Naive thymus-derived CD4-positive, alpha-beta T cell (primary cell): ENCODE measurements around the gene G6PC2. TPM values are rescaled to one million over a fixed set of nuclear protein-coding genes. Genes with fewer than 3 reads are reported as not detected.

Experiments
- ATAC-seq: fragments of 150-1000 bp; cut with Tn5 transposase; 2 replicates; pipeline ENCODE4 v1.10.0; 2021; ENCODE audit warnings: mild to moderate bottlenecking, moderate library complexity
- CTCF ChIA-PET: fragments of 350-600 bp; sonication (Branson Sonifier 250); formaldehyde crosslinking; loops from one replicate; lab custom pipeline; 2021; ENCODE audit warnings: antibody characterized with exemption; lab: Charles Lee
- POLR2A ChIA-PET: fragments of 350-600 bp; sonication (Branson Sonifier 250); formaldehyde crosslinking; loops from one replicate; lab custom pipeline; 2021; ENCODE audit warnings: antibody characterized with exemption, inconsistent platforms; lab: Charles Lee
- DNase-seq, 9 donors: peaks; one replicate each; pipeline versions ENCODE4 v3.0.0 to v3.0.0-alpha.2; 2020 to 2022; ENCODE audit warnings: mixed read lengths in 1 of 9
- H3K27ac ChIP-seq: one replicate; pipeline ENCODE4 v1.7.0; 2013; ENCODE audit warnings: mild to moderate bottlenecking, low read depth, low read length, moderate library complexity
- H3K27me3 ChIP-seq, 2 donors: one replicate each; pipeline ENCODE4 v1.7.0; 2013; ENCODE audit warnings: low read length in 2 of 2, mild to moderate bottlenecking in 2 of 2, moderate library complexity in 2 of 2; ENCODE audit not compliant: control insufficient read depth in 2 of 2, insufficient read depth in 2 of 2
- H3K36me3 ChIP-seq, 3 experiments: 1 replicate in 2 of 3; 2 replicates in 1 of 3; pipeline ENCODE4 v1.7.0; 2013; ENCODE audit warnings: low read length in 3 of 3, mild to moderate bottlenecking in 3 of 3, moderate library complexity in 1 of 3; ENCODE audit not compliant: insufficient read depth in 3 of 3, control insufficient read depth in 2 of 3
- H3K4me1 ChIP-seq, 2 donors: one replicate each; pipeline ENCODE4 v1.7.0; 2013; ENCODE audit warnings: low read length in 2 of 2, mild to moderate bottlenecking in 2 of 2, moderate library complexity in 1 of 2; ENCODE audit not compliant: control insufficient read depth in 2 of 2, insufficient read depth in 2 of 2
- H3K4me3 ChIP-seq: 2 replicates; pipeline ENCODE4 v1.7.0; 2013; ENCODE audit warnings: mild to moderate bottlenecking, low read length
- H3K9me3 ChIP-seq, 3 experiments: 1 replicate in 2 of 3; 2 replicates in 1 of 3; pipeline ENCODE4 v1.7.0; 2013; ENCODE audit warnings: low read length in 3 of 3; ENCODE audit not compliant: control insufficient read depth in 2 of 3
- H3K27ac Mint-ChIP-seq, 9 donors: one replicate each; pipeline ENCODE4 v1.8.0; 2020 to 2022; ENCODE audit warnings: mixed read lengths in 9 of 9, mild to moderate bottlenecking in 8 of 9, moderate library complexity in 5 of 9, inconsistent platforms in 2 of 9
- H3K27me3 Mint-ChIP-seq, 5 donors: one replicate each; pipeline ENCODE4 v1.8.0; 2021 to 2022; ENCODE audit warnings: mixed read lengths in 5 of 5, mild to moderate bottlenecking in 1 of 5
- H3K36me3 Mint-ChIP-seq, 5 donors: one replicate each; pipeline ENCODE4 v1.8.0; 2020 to 2022; ENCODE audit warnings: mixed read lengths in 5 of 5, mild to moderate bottlenecking in 3 of 5, inconsistent platforms in 1 of 5
- H3K4me1 Mint-ChIP-seq, 7 donors: one replicate each; pipeline ENCODE4 v1.8.0; 2020 to 2022; ENCODE audit warnings: mixed read lengths in 7 of 7, mild to moderate bottlenecking in 3 of 7, inconsistent platforms in 1 of 7
- H3K4me3 Mint-ChIP-seq, 10 donors: one replicate each; pipeline ENCODE4 v1.8.0; 2020 to 2022; ENCODE audit warnings: mild to moderate bottlenecking in 10 of 10, mixed read lengths in 10 of 10, moderate library complexity in 6 of 10, inconsistent platforms in 2 of 10
- H3K9me3 Mint-ChIP-seq, 11 donors: one replicate each; pipeline ENCODE4 v1.8.0; 2020 to 2022; ENCODE audit warnings: mixed read lengths in 11 of 11, mild to moderate bottlenecking in 4 of 11, inconsistent platforms in 1 of 11, moderate library complexity in 1 of 11
- intact Hi-C, 2 donors: fragments of 100-400 bp; cut with micrococcal nuclease; formaldehyde crosslinking; loops; one replicate each; pipeline ENCODE4 v1.15.1; 2023
- polyA plus RNA-seq, 2 donors: library from polyadenylated mRNA; unstranded; fragments of 300-500 nt; fragmentation: Illumina TruSeq; gene quantifications; one replicate each; pipeline ENCODE4 v1.2.3, GENCODE V29; 2021
- total RNA-seq, 6 experiments: library from RNA in 5 of 6; stranded (reverse) in 5 of 6; gene quantifications; 1 replicate in 5 of 6; 2 replicates in 1 of 6; pipeline ENCODE4 v1.2.3 and lab custom pipeline; 2021 to 2026

The G6PC2 gene
- total and polyA plus RNA-seq, 7 experiments from 2014 or later = not detected

DNA sequence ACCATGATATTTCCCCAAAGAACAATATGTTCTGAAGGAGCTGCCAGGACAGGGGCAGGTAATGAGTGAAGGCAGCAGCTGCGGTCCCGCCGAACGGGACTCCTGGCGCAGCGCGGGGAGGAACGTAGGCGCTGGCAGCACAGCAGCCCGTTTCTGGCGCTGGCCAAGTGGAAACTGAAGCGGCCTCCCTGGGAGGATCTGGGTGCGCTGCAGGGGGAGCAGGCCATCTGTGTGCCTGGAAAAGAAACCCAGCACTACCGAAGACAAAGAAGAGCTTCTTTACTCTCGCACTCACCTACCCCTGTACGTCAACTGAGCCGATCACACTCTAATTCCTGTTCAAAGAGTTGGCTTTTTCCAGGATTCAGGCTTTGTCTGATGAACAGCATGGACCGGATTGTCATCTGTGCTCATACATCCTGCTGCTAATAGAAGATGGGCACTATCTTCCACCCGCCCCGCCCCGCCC is 11.8 kb downstream of the G6PC2 start:
- Histone ChIP-seq H3K9me3 (peaks cover 0 to 4% (median 0%) of the 10 kb centered on the region in 3 experiments), H3K27ac (no peak overlapping the region), H3K4me3 (no peak overlapping the region), H3K4me1 (no peaks in the 10 kb centered on the region), H3K27me3 (peaks cover 0 to 4% of the 10 kb centered on the region in 2 donors), H3K36me3 (no peaks in the 10 kb centered on the region)
- peaks cover 0 to 11% (median 0%) of the 10 kb centered on the region in 5 donors for H3K36me3 Mint-ChIP-seq
- peak overlapping the region in 9 of 10 donors; percentile 18 to 73 (median 32) for H3K4me3 Mint-ChIP-seq
- peaks cover 29 to 46% (median 32%) of the 10 kb centered on the region in 5 donors for H3K27me3 Mint-ChIP-seq
- H3K9me3 Mint-ChIP-seq = peaks cover 0 to 15% (median 0%) of the 10 kb centered on the region in 11 donors
- ChIA-PET CTCF (interaction anchor here (0.6 kb wide), 1 partner anchor 578 kb away, joined by 3 read pairs; no protein-coding TSS in a partner anchor), POLR2A (no interaction called here)
- ATAC-seq (peak; percentile 47), DNase-seq (no peak)
- peaks cover 0 to 15% (median 7%) of the 10 kb centered on the region in 7 donors for H3K4me1 Mint-ChIP-seq
- no peak overlapping the region for H3K27ac Mint-ChIP-seq
- intact Hi-C loops = loop anchor here in 1 of 2 donors (10.0 kb wide), 1 partner anchor 208 kb away; no protein-coding TSS in a partner anchor

DNA sequence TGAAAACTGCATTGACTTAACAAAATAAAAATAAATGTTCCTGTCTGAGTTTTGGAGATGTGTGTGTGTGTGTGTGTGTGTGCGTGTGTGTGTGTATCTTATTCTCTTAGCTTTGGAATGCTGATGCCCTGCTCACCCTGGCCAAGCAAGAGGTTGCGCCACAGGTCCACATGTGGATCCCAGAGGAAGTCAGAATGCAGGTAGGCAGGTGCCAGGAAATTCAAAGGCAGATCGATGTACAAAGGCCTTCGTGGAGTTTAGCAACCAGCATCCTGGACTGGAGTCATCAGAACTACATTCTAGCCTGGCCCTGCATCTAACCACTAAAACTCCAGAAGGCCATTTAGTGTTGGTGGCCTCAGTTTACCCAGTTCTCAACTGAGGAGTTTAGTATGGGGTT is 12.4 kb downstream of the G6PC2 start:
- Mint-ChIP-seq H3K27me3 (peaks cover 27 to 50% (median 30%) of the 10 kb centered on the region in 5 donors), H3K9me3 (peaks cover 0 to 15% (median 0%) of the 10 kb centered on the region in 11 donors), H3K4me1 (peaks cover 0 to 15% (median 7%) of the 10 kb centered on the region in 7 donors), H3K27ac (no peak overlapping the region), H3K4me3 (peak overlapping the region in 3 of 10 donors; percentile 2 to 36 (median 23)), H3K36me3 (peaks cover 0 to 11% (median 0%) of the 10 kb centered on the region in 5 donors)
- CTCF ChIA-PET = interaction anchor here (0.6 kb wide), 1 partner anchor 578 kb away, joined by 3 read pairs; no protein-coding TSS in a partner anchor
- Histone ChIP-seq H3K4me1 (no peaks in the 10 kb centered on the region), H3K27ac (no peak overlapping the region), H3K9me3 (peaks cover 0 to 4% (median 0%) of the 10 kb centered on the region in 3 experiments), H3K27me3 (peaks cover 0 to 4% of the 10 kb centered on the region in 2 donors), H3K36me3 (no peaks in the 10 kb centered on the region), H3K4me3 (no peak overlapping the region)
- no peak for DNase-seq
- intact Hi-C loops = loop anchor here in 1 of 2 donors (10.0 kb wide), 1 partner anchor 209 kb away; no protein-coding TSS in a partner anchor
- no peak for ATAC-seq
- POLR2A ChIA-PET = no interaction called here

DNA sequence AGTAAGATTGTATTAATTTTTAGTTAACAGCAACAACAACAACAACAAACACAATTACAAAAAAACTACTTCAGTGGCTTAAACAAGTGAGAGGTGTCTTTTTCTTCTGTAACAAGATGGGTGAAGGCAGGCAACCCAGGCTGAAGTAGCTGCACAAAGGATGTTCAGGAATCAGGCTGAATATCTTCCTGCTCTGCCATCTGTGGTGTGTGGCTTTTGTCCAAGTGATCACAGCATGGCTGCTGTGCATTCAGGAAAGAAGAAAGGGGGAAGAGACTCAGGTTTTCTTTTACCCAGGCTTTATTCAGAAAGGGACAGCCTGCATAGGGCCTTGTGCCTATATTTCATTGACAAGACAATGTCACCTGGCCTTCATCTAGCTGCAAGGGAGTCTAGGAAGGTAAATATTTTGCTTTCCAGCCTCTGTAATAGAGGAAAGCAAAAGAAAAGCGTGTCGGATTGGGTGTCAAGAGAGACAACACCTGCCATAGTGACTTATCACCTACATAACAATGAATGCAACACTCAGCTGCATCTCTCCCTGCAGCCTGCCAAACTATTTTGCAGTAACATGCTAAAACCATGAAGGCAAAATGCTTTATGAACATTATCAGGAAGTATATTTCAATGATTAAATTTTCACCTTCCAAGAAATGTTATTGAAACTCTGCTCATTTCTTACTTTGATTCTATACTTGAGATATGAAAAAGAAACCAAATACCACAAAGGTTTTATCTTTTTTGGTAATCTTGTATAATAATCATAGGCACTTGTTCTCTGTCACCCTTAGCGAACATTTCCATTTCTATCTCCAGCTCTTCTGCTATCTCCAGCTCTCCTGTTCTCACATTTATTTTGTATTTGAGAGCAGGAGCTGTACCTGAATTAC is 14.6 kb downstream of the G6PC2 start:
- no peaks in the 10 kb centered on the region for H3K4me1 ChIP-seq
- no peak for DNase-seq
- peaks cover 0 to 15% (median 0%) of the 10 kb centered on the region in 11 donors for H3K9me3 Mint-ChIP-seq
- H3K27ac Mint-ChIP-seq = no peak overlapping the region
- peaks cover 0 to 8% (median 0%) of the 10 kb centered on the region in 5 donors for H3K36me3 Mint-ChIP-seq
- H3K4me3 Mint-ChIP-seq = no peak overlapping the region
- H3K4me3 ChIP-seq = no peak overlapping the region
- peaks cover 0 to 4% (median 0%) of the 10 kb centered on the region in 3 experiments for H3K9me3 ChIP-seq
- H3K27me3 Mint-ChIP-seq = peaks cover 18 to 54% (median 33%) of the 10 kb centered on the region in 5 donors
- CTCF ChIA-PET = no interaction called here
- no peak overlapping the region for H3K27ac ChIP-seq
- no peak for ATAC-seq
- H3K36me3 ChIP-seq = no peaks in the 10 kb centered on the region
- peaks cover 0 to 4% of the 10 kb centered on the region in 2 donors for H3K27me3 ChIP-seq
- peaks cover 0 to 15% (median 7%) of the 10 kb centered on the region in 7 donors for H3K4me1 Mint-ChIP-seq
- intact Hi-C loops = loop anchor here in 1 of 2 donors (10.0 kb wide), 1 partner anchor 211 kb away; no protein-coding TSS in a partner anchor
- POLR2A ChIA-PET = interaction anchor here (0.6 kb wide), 1 partner anchor 454 kb away, joined by 5 read pairs; no protein-coding TSS in a partner anchor

DNA sequence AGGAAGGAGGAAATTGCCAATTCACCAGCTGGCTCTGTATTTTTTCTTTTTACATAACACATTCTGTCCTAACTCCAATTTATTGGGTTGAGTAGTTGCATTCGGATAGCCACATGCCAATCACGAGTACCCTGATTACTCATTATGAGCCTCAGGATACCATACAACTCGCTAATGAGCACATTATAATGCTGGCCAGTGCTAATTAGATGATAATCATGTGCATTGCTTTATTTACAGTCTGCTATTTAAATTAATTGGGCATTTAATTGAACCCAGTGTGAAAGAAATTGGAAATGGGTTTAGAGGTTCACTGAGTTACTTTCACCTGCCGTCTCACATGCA is 15.2 kb downstream of the G6PC2 start:
- no peak overlapping the region for H3K4me3 Mint-ChIP-seq
- no peak overlapping the region for H3K27ac Mint-ChIP-seq
- peaks cover 0 to 4% (median 0%) of the 10 kb centered on the region in 3 experiments for H3K9me3 ChIP-seq
- peaks cover 0 to 15% (median 7%) of the 10 kb centered on the region in 7 donors for H3K4me1 Mint-ChIP-seq
- intact Hi-C loops = loop anchor here in 1 of 2 donors (10.0 kb wide), 1 partner anchor 212 kb away; no protein-coding TSS in a partner anchor
- peaks cover 18 to 54% (median 37%) of the 10 kb centered on the region in 5 donors for H3K27me3 Mint-ChIP-seq
- no peaks in the 10 kb centered on the region for H3K36me3 ChIP-seq
- H3K9me3 Mint-ChIP-seq = peaks cover 0 to 15% (median 0%) of the 10 kb centered on the region in 11 donors
- H3K4me1 ChIP-seq = no peaks in the 10 kb centered on the region
- ChIA-PET POLR2A (interaction anchor here (0.6 kb wide), 1 partner anchor 455 kb away, joined by 5 read pairs; no protein-coding TSS in a partner anchor), CTCF (no interaction called here)
- peaks cover 0 to 4% of the 10 kb centered on the region in 2 donors for H3K27me3 ChIP-seq
- H3K36me3 Mint-ChIP-seq = peaks cover 0 to 8% (median 0%) of the 10 kb centered on the region in 5 donors
- H3K4me3 ChIP-seq = no peak overlapping the region
- DNase-seq (no peak), ATAC-seq (no peak)
- no peak overlapping the region for H3K27ac ChIP-seq

DNA sequence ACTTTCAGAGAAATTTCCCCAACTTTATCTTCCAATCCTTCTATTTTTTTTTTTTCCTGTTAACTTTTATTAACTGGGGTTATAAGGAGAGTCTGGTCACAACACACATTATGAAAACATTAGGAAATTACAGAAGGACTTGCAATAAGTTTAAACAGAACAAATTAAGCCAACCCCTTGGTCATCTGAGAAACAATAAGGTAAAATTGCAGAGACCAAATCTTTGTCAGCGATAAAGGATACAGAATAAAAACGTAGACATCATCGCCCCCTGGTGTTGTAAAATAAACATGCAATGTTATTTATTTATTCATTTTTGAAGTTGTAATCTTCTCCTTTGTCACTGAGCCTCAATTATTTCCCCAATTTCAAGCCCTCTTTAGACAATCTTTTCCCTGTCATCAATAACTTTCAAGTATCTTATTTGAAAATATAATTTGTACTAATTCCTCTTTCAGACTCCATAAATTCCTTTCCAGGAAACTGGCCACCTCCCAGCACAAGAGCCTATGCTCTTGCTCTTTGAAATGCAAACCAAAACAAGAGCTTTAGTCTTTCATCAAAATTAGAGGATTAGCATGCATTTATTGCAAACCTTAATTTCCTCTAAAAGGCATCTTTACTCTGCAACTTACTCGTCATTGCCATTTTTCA is 19.5 kb downstream of the G6PC2 start:
- intact Hi-C loops = loop anchor here (1.0 to 5.0 kb wide), 7 partner anchors 143 to 784 kb away; no protein-coding TSS in a partner anchor
- H3K4me1 Mint-ChIP-seq = peaks cover 0 to 8% (median 0%) of the 10 kb centered on the region in 7 donors
- POLR2A ChIA-PET = interaction anchor here (0.7 kb wide), 1 partner anchor 465 kb away, joined by 3 read pairs; no protein-coding TSS in a partner anchor
- H3K27ac Mint-ChIP-seq = peak overlapping the region in 1 of 9 donors; percentile 8
- Histone ChIP-seq H3K36me3 (no peaks in the 10 kb centered on the region), H3K27ac (no peak overlapping the region), H3K9me3 (peaks cover 0 to 1% (median 0%) of the 10 kb centered on the region in 3 experiments), H3K4me1 (no peaks in the 10 kb centered on the region), H3K4me3 (no peak overlapping the region), H3K27me3 (no peaks in the 10 kb centered on the region)
- no peak overlapping the region for H3K4me3 Mint-ChIP-seq
- peaks cover 0 to 7% (median 0%) of the 10 kb centered on the region in 11 donors for H3K9me3 Mint-ChIP-seq
- peaks cover 18 to 58% (median 25%) of the 10 kb centered on the region in 5 donors for H3K27me3 Mint-ChIP-seq
- ATAC-seq (no peak), DNase-seq (peak in 6 of 9 donors; percentile 15 to 51 (median 42))
- peaks cover 0 to under 1% (median 0%) of the 10 kb centered on the region in 5 donors for H3K36me3 Mint-ChIP-seq
- CTCF ChIA-PET = interaction anchor here (0.6 to 2.2 kb wide), 5 partner anchors 49 to 788 kb away, joined by 3 to 16 read pairs (median 3); no protein-coding TSS in a partner anchor
